Panc1 (cell line): Measurements from ENCODE around the gene CEP85L. TPM values are rescaled to one million over a fixed set of nuclear protein-coding genes. Genes with fewer than 3 reads are reported as not detected.

ENCODE experiments used
- ATAC-seq: fragments of 200-7000 bp; cut with Tn5 transposase; 2 replicates; pipeline ENCODE4 v1.9.1; 2020; ENCODE audit warnings: mild to moderate bottlenecking, moderate library complexity
- BruUV-seq: library from RNA; stranded (reverse); fragments of 400-500 nt; replicated peaks from 2 replicates; lab custom pipeline; 2021; lab: Mats Ljungman, UMichigan
- CTCF ChIA-PET: fragments of 300-600 bp; sonication (Branson Sonifier 250); formaldehyde crosslinking; loops from one replicate; lab custom pipeline; 2022; ENCODE audit warnings: antibody characterized with exemption; lab: Charles Lee
- POLR2A ChIA-PET: fragments of 300-600 bp; sonication (Branson Sonifier 250); formaldehyde crosslinking; loops from one replicate; lab custom pipeline; 2022; ENCODE audit warnings: antibody characterized with exemption; lab: Charles Lee
- DNase-seq: peaks from one replicate; pipeline ENCODE4 v3.0.0-alpha.2; 2010; ENCODE audit warnings: low read depth, low spot score
- H3K27ac ChIP-seq: 2 replicates; pipeline ENCODE4 v1.5.1; 2011; ENCODE audit warnings: mild to moderate bottlenecking, low read length, inconsistent platforms
- H3K27me3 ChIP-seq: fragments of 200-500 bp; sonication (Bioruptor generic); 2 replicates; pipeline ENCODE4 v1.6.0; 2014; ENCODE audit warnings: low read length, inconsistent platforms; ENCODE audit not compliant: control insufficient read depth, insufficient read depth
- H3K36me3 ChIP-seq: fragments of 200-500 bp; sonication (Bioruptor generic); 2 replicates; pipeline ENCODE4 v1.5.1; 2014; ENCODE audit warnings: inconsistent platforms, mild to moderate bottlenecking, low read length, moderate library complexity; ENCODE audit not compliant: control insufficient read depth, insufficient read depth
- H3K4me1 ChIP-seq: 2 replicates; pipeline ENCODE4 v1.5.1; 2011; ENCODE audit warnings: inconsistent platforms, mild to moderate bottlenecking, low read length, moderate library complexity; ENCODE audit not compliant: control insufficient read depth, insufficient read depth
- H3K4me3 ChIP-seq, 2 experiments: 2 replicates each; pipeline ENCODE4 v1.5.1; 2011 to 2012; ENCODE audit warnings: low read depth in 2 of 2, low read length in 2 of 2, mild to moderate bottlenecking in 2 of 2, inconsistent platforms in 1 of 2, moderate library complexity in 1 of 2
- H3K9me3 ChIP-seq: fragments of 200-500 bp; sonication (Bioruptor generic); 2 replicates; pipeline ENCODE4 v1.5.1; 2014; ENCODE audit warnings: low read depth, mild to moderate bottlenecking, inconsistent platforms, low read length, moderate library complexity; ENCODE audit not compliant: control insufficient read depth, insufficient read depth
- CTCF ChIP-seq: fragments of 450-650 bp; IDR thresholded peaks from 2 replicates; pipeline ENCODE4 v1.5.1; 2017; ENCODE audit warnings: mild to moderate bottlenecking
- POLR2AphosphoS5 ChIP-seq: IDR thresholded peaks from 2 replicates; pipeline ENCODE4 v1.6.1; 2012; ENCODE audit warnings: mild to moderate bottlenecking, low read depth, low read length, moderate library complexity
- SIN3A ChIP-seq: IDR thresholded peaks from 2 replicates; pipeline ENCODE4 v1.6.1; 2012; ENCODE audit warnings: low read depth, mild to moderate bottlenecking, low read length, moderate library complexity, borderline replicate concordance; ENCODE audit not compliant: insufficient read depth
- TCF7L2 ChIP-seq: IDR thresholded peaks from 2 replicates; pipeline ENCODE4 v1.6.1; 2011; ENCODE audit warnings: mild to moderate bottlenecking, low read depth, low read length, inconsistent platforms
- in situ Hi-C: cut with HindIII; loops from 2 replicates; pipeline ENCODE4 v1.10.0; 2016; ENCODE audit warnings: low sequenced_read_pairs, low pct_unique_long_range_greater_than_20kb
- intact Hi-C: fragments of 100-400 bp; cut with micrococcal nuclease; formaldehyde crosslinking; loops from one replicate; pipeline ENCODE4 v1.10.0; 2022; ENCODE audit not compliant: unreplicated experiment
- total RNA-seq: library from RNA; stranded (reverse); gene quantifications from one replicate; pipeline ENCODE4 v1.2.1, GENCODE V29; 2021; ENCODE audit not compliant: unreplicated experiment
- TF ChIP-seq, protein P1 (sequence below), 2 experiments: IDR thresholded peaks; 2 replicates each; pipeline ENCODE4 v1.6.1; 2011 to 2012; ENCODE audit warnings: low read depth in 2 of 2, control low read depth in 1 of 2, low read length in 1 of 2, mild to moderate bottlenecking in 1 of 2, moderate library complexity in 1 of 2; ENCODE audit not compliant: insufficient read depth in 1 of 2

CEP85L gene
- total RNA-seq, 1 experiment from 2014 or later = 6.7 TPM

DNA sequence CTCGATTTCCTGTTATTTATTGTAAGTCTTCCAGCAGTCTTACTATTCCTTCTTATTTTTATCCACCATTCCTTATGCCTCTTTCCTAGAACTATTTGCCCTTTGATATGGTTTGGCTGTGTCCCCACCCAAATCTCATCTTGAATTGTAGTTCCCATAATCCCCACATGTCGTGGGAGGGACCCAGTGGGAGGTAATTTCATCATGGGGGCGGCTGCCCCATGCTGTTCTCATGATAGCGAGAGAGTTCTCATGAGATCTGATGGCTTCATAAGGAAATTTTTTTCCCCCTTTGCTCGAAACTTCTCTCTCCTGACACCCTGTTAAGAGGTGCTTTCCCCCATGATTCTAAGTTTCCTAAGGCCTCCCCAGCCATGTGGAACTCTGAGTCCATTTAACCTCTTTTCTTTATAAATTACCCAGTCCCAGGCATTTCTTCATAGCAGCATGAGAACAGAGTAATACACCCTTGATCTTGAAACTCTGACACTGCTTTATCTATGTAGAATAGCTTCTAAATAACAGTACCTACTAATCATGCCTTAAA, 54.5 kb downstream of the CEP85L start:
- DNase-seq (no peak), ATAC-seq (no peak)
- no peaks in the 10 kb centered on the region for H3K9me3 ChIP-seq
- intact Hi-C loops (no loop called here), in situ Hi-C loops (no loop called here)
- no peaks in the 10 kb centered on the region for H3K27me3 ChIP-seq
- ChIA-PET POLR2A (no interaction called here), CTCF (no interaction called here)
- no peaks in the 10 kb centered on the region for H3K36me3 ChIP-seq
- no peaks in the 10 kb centered on the region; the same call in 1 of the 2 replicates for H3K4me1 ChIP-seq
- BruUV-seq = no TSS peak
- no peak overlapping the region for H3K4me3 ChIP-seq
- TF ChIP-seq TCF7L2 = no peak
- TF ChIP-seq, protein P1, sequence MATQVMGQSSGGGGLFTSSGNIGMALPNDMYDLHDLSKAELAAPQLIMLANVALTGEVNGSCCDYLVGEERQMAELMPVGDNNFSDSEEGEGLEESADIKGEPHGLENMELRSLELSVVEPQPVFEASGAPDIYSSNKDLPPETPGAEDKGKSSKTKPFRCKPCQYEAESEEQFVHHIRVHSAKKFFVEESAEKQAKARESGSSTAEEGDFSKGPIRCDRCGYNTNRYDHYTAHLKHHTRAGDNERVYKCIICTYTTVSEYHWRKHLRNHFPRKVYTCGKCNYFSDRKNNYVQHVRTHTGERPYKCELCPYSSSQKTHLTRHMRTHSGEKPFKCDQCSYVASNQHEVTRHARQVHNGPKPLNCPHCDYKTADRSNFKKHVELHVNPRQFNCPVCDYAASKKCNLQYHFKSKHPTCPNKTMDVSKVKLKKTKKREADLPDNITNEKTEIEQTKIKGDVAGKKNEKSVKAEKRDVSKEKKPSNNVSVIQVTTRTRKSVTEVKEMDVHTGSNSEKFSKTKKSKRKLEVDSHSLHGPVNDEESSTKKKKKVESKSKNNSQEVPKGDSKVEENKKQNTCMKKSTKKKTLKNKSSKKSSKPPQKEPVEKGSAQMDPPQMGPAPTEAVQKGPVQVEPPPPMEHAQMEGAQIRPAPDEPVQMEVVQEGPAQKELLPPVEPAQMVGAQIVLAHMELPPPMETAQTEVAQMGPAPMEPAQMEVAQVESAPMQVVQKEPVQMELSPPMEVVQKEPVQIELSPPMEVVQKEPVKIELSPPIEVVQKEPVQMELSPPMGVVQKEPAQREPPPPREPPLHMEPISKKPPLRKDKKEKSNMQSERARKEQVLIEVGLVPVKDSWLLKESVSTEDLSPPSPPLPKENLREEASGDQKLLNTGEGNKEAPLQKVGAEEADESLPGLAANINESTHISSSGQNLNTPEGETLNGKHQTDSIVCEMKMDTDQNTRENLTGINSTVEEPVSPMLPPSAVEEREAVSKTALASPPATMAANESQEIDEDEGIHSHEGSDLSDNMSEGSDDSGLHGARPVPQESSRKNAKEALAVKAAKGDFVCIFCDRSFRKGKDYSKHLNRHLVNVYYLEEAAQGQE (IDR thresholded peaks at IDR 0.05; ENCODE audit: insufficient read depth in 1 of 2, low read depth in 2 of 2, low read length in 1 of 2) = no peak
- TF ChIP-seq SIN3A = no peak
- TF ChIP-seq POLR2AphosphoS5 = no peak
- no peak for TF ChIP-seq CTCF
- no peak overlapping the region for H3K27ac ChIP-seq

DNA sequence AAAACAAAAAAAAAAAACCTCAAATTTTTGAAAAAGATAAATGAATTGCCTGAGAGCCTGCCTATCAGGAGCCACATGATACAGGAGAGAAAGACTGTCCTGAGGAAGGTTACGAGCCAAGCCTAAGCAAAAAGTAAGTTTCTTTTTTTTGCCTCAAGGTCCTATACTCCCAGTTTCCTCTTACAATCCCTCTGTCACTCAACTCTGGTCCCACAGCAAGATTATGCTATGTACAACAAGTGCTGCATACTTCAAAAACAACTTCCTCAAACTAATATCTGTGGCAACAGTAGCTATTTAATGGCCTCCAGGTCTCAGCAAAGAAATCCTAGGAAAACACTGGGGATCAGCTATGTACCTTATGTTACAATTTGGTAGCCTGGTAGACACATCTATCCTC, 56.5 kb downstream of the CEP85L start:
- in situ Hi-C loops = no loop called here
- CTCF ChIA-PET = no interaction called here
- POLR2A ChIA-PET = no interaction called here

More for the DNA sequence above, 56.5 kb downstream of the CEP85L start:
- Histone ChIP-seq H3K27me3 (no peaks in the 10 kb centered on the region), H3K9me3 (no peaks in the 10 kb centered on the region), H3K4me1 (no peaks in the 10 kb centered on the region; the same call in 1 of the 2 replicates), H3K36me3 (no peaks in the 10 kb centered on the region), H3K27ac (no peak overlapping the region), H3K4me3 (no peak overlapping the region)
- intact Hi-C loops = no loop called here
- no peak for DNase-seq
- TF ChIP-seq SIN3A = no peak
- TF ChIP-seq, protein P1 (IDR thresholded peaks at IDR 0.05; ENCODE audit: insufficient read depth in 1 of 2, low read depth in 2 of 2, low read length in 1 of 2) = no peak
- no TSS peak for BruUV-seq
- ATAC-seq = no peak
